ACC112 (cell line): ENCODE data around the gene CPNE9.

Experiments used
- H2AFZ ChIP-seq: fragments of 200-600 bp; sonication (generic); one replicate; pipeline ENCODE4 v1.6.0; 2017; ENCODE audit warnings: antibody characterized with exemption, low read length; ENCODE audit not compliant: unreplicated experiment
- H3K27ac ChIP-seq: fragments of 200-600 bp; sonication (generic); 2 replicates; pipeline ENCODE4 v1.5.1; 2014; ENCODE audit warnings: low read depth, mild to moderate bottlenecking, antibody characterized with exemption, low read length, moderate library complexity
- H3K27me3 ChIP-seq: fragments of 200-600 bp; sonication (generic); 2 replicates; pipeline ENCODE4 v1.6.1; 2014; ENCODE audit warnings: mild to moderate bottlenecking, antibody characterized with exemption, low read length, moderate library complexity, mixed read lengths; ENCODE audit not compliant: insufficient read depth
- H3K36me3 ChIP-seq: fragments of 200-600 bp; sonication (generic); 2 replicates; pipeline ENCODE4 v1.6.1; 2016; ENCODE audit warnings: mild to moderate bottlenecking, antibody characterized with exemption, low read length, moderate library complexity, mixed read lengths; ENCODE audit not compliant: insufficient read depth
- H3K4me1 ChIP-seq: fragments of 200-600 bp; sonication (generic); one replicate; pipeline ENCODE4 v1.6.1; 2016; ENCODE audit warnings: low read length, mixed read lengths; ENCODE audit not compliant: insufficient read depth, unreplicated experiment, control insufficient read depth
- H3K4me3 ChIP-seq: fragments of 200-600 bp; sonication (generic); 2 replicates; pipeline ENCODE4 v1.5.1; 2014; ENCODE audit warnings: mild to moderate bottlenecking, low read depth, low read length
- H3K79me2 ChIP-seq: fragments of 200-600 bp; sonication (generic); one replicate; pipeline ENCODE4 v1.6.0; 2016; ENCODE audit warnings: low read length; ENCODE audit not compliant: control insufficient read depth, unreplicated experiment, insufficient read depth

CPNE9 gene

DNA sequence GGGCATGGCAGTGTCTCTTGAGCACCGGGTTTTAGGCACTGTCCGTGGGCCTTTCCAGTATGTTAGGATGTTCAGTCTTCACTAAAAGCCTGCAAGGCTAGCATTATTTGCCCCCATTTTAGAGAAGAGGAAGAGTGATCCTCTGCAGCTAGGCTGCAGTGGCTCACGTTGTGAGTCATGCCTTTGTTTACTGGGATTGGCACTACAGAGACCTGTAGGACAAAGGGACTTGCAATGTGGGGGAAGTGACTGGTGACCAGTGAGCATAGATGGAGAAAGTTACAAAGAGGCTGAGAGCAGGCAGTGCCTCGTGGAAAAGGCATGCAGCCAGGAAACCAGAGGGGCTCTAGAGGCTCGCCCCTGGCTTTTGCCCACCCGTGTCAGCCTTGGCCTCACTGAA lies 26.8 kb upstream of the CPNE9 start:
- Histone ChIP-seq H3K36me3 (peaks cover 17% of the 10 kb centered on the region; the same call in 1 of the 2 replicates), H3K79me2 (no peaks in the 10 kb centered on the region), H2AFZ (no peak overlapping the region), H3K4me1 (no peaks in the 10 kb centered on the region), H3K27me3 (no peaks in the 10 kb centered on the region), H3K4me3 (no peak overlapping the region), H3K27ac (no peak overlapping the region)

DNA sequence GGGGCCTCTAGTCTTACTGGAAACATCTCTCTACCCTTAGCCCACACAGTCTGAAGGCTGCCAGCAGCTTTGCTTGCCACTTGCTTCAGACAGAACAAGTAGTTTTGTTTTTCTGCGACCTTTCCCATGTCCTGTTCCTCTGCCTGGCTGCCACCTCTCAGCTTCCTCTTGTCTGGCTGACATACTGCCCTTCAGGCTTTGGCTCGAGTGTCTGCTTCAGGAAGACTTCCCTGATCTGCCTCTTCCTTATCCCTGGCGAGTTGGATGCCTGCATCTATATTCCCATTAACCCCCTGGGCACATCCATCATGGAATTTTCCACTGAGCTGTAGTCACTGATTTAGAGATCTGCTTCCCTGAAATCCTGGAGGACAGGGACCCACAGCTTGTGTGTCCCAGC lies 25.1 kb upstream of the CPNE9 start:
- no peak overlapping the region for H3K27ac ChIP-seq
- no peak overlapping the region for H2AFZ ChIP-seq
- no peaks in the 10 kb centered on the region for H3K4me1 ChIP-seq
- H3K4me3 ChIP-seq = no peak overlapping the region
- no peaks in the 10 kb centered on the region for H3K79me2 ChIP-seq
- H3K36me3 ChIP-seq = peaks cover 13% of the 10 kb centered on the region; the same call in 1 of the 2 replicates
- H3K27me3 ChIP-seq = no peaks in the 10 kb centered on the region

DNA sequence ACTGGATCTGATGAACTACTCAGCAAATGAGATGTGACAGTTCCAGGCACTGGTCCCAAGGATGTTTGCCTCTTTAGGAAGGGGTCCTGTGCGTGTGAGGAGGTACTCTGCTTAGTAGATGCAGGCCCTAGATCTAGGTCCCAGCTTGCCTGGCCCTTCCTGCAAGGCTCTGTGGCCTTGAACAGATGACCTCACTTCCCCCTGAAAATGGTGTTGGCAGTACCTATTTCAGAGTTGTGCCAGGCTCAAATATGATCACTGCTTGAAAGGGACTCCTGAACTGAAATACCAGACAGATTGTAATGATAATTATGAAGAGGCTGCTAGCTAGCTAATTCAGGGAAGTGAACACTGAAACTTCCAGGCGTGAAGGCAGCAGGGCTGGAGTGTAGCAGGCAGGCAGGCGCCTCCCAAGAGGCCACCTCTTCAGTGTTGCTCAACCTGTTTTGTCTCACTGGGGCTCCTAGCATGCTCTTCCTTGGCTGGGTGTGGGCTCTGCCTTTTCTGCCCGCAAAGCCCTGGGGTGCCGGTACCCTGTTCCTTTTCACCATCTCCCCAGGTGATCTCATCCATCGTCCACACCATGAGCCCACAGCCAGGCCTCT lies 24.1 kb upstream of the CPNE9 start:
- Histone ChIP-seq H3K27me3 (no peaks in the 10 kb centered on the region), H3K36me3 (peaks cover 13% of the 10 kb centered on the region; the same call in 1 of the 2 replicates), H3K27ac (no peak overlapping the region), H3K79me2 (no peaks in the 10 kb centered on the region), H3K4me1 (no peaks in the 10 kb centered on the region), H3K4me3 (no peak overlapping the region), H2AFZ (no peak overlapping the region)

DNA sequence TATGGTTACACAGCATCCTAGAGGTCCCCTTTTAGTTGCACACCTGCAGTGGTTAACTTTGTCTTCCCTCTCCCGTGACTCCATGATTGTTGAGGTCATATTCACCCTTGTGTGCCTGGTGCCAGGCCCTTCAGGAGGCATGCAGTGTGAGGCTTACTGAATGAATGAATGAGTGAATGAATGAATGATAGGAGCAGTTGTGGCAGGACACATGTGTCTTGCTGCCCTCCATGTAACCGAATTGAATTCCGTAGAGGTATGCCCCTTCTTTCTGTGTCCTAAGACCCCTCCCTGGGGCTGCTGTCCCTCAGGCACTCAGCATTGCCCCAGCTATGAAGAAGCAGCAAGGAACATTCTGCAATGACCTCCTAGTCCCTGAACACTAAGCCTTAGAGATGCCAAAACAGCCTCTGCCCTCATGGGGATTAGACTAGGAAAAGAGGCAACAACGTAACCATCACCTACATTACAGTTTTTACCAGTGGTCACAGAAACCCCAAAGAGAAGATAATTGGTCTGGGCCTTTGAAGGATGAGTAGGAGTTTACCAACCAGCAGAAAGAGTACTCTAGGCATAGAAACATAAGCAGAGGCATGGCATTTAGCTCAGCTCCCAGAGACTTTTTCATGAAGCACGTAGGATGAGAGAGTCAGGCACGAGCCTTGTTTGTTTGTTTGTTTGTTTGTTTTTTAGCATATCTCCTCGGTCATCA lies 22.5 kb upstream of the CPNE9 start:
- Histone ChIP-seq H3K27me3 (no peaks in the 10 kb centered on the region), H3K4me3 (no peak overlapping the region), H3K36me3 (peaks cover 16% of the 10 kb centered on the region; the same call in 1 of the 2 replicates), H3K4me1 (no peaks in the 10 kb centered on the region), H3K27ac (no peak overlapping the region), H2AFZ (no peak overlapping the region), H3K79me2 (no peaks in the 10 kb centered on the region)

DNA sequence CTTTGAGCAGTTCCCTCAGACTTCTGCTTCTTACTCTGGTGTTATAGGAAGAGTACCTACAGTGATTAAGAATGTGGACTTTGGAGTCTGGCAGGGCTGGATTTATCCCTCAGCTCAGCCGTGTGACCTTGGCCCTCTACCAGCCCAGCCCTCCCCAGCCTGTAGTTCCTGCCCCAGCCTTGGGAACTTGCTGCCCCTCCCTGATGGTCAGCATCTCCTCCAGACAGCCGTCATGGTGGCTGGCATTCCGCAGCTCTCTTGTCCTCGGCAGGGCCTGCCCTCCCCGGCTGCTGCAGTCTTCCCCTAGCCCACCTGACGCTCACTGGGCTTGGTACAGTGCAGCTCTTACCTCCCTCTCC lies 21.9 kb upstream of the CPNE9 start:
- Histone ChIP-seq H2AFZ (no peak overlapping the region), H3K36me3 (peaks cover 16% of the 10 kb centered on the region; the same call in 1 of the 2 replicates)

DNA sequence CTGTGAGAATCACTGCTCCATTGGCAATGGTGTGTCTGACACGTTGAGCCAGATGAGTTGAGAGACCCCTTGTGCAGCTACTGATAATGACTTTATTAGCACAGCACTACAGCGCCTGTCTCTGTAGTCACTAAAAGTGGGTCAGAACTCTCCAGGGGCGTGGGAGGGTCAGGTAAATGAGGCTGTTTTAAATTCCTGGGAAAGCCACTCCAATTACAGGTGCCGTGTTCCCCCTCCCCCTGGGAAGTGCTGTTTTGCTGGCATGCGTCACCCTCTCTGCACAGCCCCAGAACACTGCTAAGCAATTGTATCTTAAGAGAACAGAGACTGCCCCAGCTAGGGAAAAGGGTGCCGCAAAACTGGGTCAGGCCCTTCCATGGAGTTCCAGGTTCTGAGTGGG lies 21.5 kb upstream of the CPNE9 start:
- Histone ChIP-seq H3K36me3 (peaks cover 16% of the 10 kb centered on the region; the same call in 1 of the 2 replicates), H2AFZ (no peak overlapping the region), H3K27me3 (no peaks in the 10 kb centered on the region), H3K4me1 (no peaks in the 10 kb centered on the region), H3K27ac (no peak overlapping the region), H3K4me3 (no peak overlapping the region), H3K79me2 (no peaks in the 10 kb centered on the region)

More for the DNA sequence above, 21.9 kb upstream of the CPNE9 start:
- Histone ChIP-seq H3K79me2 (no peaks in the 10 kb centered on the region), H3K27ac (no peak overlapping the region), H3K4me1 (no peaks in the 10 kb centered on the region), H3K4me3 (no peak overlapping the region), H3K27me3 (no peaks in the 10 kb centered on the region)

DNA sequence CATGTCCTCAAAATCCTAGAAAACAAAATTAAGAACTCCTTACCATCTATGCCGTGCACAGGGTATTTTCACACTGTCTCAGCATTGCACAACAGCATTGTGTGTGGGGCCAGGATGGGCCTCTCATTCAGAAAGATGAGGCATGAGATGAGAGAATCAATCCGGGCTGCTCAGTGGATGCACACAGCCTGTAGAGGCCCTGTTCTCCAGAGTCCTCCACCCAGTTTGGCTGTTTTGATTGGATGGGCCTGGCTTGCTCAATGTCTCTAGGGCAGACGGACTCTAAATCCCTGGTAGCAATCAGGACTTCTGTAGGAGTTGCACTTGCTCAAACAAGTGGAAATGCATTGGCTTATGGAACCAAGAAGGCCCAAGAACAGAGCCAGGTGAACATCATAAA lies 20.2 kb upstream of the CPNE9 start:
- Histone ChIP-seq H3K4me3 (no peak overlapping the region), H3K27me3 (no peaks in the 10 kb centered on the region), H2AFZ (no peak overlapping the region), H3K4me1 (no peaks in the 10 kb centered on the region), H3K27ac (no peak overlapping the region), H3K79me2 (no peaks in the 10 kb centered on the region), H3K36me3 (peaks cover 12% of the 10 kb centered on the region; the same call in 1 of the 2 replicates)

DNA sequence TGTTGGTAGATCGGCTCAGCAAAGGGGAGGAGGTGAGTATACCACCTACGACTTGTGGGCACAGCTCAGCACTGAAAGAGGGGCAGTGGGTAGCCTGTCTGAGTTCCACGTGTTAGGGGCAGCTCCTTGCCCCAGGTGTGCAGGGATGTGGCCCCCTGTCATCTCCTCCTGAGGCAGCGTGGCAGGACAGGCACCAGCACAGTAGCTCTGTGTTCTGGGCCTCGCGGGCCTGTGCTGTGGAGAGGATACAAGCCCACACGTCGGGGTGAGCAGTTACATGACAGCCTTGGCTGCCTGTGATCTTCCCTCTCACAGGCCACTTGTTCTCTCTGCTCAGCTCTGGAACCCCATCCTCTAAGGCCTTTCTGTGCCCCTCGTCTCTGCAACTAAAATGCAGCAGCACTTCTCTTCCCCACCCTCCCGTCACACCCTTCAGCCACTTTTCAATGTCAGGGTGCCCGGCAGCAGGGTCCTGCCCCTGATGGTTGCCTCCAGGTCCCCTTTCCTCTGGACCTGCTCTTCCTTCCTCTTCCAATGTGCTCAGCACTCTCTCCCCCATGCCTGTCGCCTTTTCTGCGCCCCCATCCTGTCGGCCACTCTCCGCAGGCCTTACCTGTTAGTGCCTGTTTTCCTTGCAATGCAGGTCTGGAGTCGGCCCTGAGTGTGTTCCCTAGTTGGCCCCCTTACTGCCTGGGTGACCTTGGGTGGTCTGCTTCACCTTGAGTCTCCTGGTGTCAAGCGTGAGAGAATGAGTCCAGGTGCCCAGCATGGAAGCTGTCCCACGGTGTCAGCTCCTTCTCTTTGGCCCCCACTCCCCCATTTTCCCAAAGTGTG lies 18.2 kb upstream of the CPNE9 start:
- Histone ChIP-seq H3K4me3 (no peak overlapping the region), H3K27ac (no peak overlapping the region), H3K36me3 (peaks cover 9% of the 10 kb centered on the region; the same call in 1 of the 2 replicates), H3K27me3 (no peaks in the 10 kb centered on the region), H3K4me1 (no peaks in the 10 kb centered on the region), H3K79me2 (no peaks in the 10 kb centered on the region), H2AFZ (no peak overlapping the region)

DNA sequence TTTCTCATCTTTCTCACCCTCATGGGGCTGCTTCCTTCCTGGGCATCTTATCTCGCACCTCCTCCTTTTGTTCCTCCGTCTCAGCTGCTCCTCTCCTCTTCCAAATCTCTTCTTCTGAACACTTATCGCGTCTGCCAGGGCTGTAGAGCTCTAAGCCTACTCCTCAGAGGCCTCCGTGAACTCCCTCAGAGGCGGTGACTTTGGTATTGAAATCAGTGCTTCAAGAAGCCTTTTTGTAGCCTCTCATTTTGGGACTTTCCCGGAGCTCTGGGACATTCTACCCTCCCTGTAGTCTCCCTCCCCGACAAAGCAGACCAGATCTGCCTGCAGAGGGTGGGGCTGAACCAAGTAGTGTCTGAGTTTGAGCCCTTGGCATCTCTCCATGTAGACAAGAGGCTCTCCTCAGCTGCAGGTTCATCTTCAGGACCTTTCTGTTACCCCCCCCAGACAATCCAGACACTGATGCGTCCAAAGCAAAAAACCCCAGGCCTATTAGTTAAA lies 17.5 kb upstream of the CPNE9 start:
- no peak overlapping the region for H2AFZ ChIP-seq
- no peaks in the 10 kb centered on the region for H3K27me3 ChIP-seq
- 0 out of 2 replicates have a peak, but pooled peaks cover 5% of the 10 kb centered on the region for H3K36me3 ChIP-seq
- no peak overlapping the region for H3K4me3 ChIP-seq
- H3K79me2 ChIP-seq = no peaks in the 10 kb centered on the region
- H3K4me1 ChIP-seq = no peaks in the 10 kb centered on the region
- H3K27ac ChIP-seq = no peak overlapping the region

DNA sequence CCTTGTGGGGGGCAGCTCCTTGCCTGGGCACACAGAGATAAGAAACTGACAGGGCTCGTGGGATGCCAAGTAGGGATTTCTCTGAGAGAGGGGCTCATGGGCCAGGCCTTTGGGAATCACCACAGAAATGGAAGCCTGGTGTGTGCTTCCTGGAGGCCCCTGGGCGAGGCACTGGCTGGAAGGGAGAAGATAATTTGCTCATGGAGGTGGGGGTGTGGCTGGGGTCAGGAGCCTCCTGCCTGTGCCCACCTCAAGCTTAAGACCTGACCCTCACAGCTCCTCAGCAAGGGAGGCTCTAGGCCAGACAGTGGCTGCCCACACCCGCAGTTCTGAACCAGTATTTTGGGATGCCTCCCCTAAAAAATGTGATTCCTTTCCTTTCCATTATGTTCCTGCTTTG lies 16.9 kb upstream of the CPNE9 start:
- no peak overlapping the region for H3K4me3 ChIP-seq
- no peaks in the 10 kb centered on the region for H3K4me1 ChIP-seq
- H3K36me3 ChIP-seq = 0 out of 2 replicates have a peak, but pooled peaks cover 3% of the 10 kb centered on the region

More for the DNA sequence above, 16.9 kb upstream of the CPNE9 start:
- H3K27me3 ChIP-seq = no peaks in the 10 kb centered on the region
- H3K79me2 ChIP-seq = no peaks in the 10 kb centered on the region
- no peak overlapping the region for H2AFZ ChIP-seq
- no peak overlapping the region for H3K27ac ChIP-seq
